ENCODE measurements around the gene HOXC5.

The HOXC5 gene

DNA sequence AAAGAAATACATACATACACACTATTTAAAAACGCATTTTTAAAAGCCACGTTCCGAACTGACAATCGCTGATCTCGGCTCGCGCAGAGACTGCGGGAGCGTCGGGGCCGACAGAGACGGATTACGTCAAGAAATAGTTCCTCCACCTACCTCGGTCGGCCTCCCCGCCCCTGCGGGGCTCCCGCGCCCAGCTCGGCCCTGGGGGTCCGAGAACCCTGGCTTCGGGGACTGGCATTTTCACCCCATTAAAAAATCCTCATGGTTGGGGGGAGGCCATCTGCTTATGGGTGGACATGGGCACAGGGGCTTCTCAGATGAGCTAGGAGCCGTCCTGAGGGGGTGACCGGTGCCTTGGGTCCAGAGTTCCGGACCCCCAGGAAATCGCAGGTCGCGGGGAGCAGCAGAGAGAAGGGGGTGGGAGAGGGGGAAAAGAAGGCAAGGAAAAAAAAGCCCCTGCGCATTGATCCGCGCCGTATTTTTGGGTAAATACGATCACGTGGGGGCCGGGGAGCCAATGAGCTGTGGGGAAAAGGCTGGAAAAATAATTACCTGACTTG, 33.2 kb upstream of the HOXC5 start:
- Histone ChIP-seq H3K9me3 (ENCODE audit: low read length) (no peaks in the 10 kb centered on the region), H3K27me3 (ENCODE audit: insufficient read depth, low read length) (peaks cover 99% of the 10 kb centered on the region), H2AFZ (ENCODE audit: low read depth, low read length) (peak overlapping the region; percentile 57), H3K36me3 (ENCODE audit: insufficient read depth, low read length) (no peaks in the 10 kb centered on the region), H3K4me1 (ENCODE audit: insufficient read depth, low read length) (peaks cover 7% of the 10 kb centered on the region), H3K4me3 (ENCODE audit: low read length) (no peak overlapping the region)

DNA sequence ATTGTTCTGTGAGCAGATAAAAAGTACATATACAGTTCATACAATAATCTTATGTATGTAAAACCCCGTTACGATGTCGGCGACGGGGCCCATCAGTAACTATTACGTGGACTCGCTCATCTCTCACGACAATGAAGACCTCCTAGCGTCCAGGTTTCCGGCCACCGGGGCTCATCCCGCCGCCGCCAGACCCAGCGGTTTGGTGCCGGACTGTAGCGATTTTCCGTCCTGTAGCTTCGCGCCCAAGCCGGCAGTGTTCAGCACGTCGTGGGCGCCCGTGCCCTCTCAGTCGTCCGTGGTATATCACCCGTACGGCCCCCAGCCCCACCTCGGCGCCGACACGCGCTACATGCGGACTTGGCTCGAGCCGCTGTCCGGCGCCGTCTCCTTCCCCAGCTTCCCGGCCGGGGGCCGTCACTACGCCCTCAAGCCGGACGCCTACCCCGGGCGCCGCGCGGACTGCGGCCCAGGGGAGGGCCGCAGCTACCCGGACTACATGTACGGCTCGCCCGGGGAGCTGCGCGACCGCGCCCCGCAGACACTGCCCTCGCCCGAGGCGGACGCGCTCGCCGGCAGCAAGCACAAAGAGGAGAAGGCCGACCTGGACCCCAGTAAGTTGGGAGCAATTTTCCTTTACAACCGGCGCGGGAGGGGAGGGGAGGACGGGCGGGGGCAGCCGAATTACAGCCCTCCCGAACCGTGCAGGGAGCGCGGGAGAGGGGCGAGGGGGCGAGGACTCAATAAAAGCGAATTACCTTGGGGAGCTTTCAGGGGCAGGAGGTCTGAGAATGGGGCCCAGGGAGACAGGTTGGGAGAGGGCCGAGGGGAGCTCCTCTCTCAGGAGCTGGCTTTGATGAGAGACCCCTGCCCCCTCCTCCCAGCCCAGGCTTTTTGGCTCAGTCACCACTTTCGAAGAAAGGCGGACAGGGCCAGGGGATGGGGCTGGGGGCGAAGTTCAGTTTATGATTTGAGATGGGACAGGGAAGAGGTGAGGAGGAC, 32.4 kb upstream of the HOXC5 start, which contains the start of gene HOXC9:
Gene HOXC9 (plus strand): TSS at position 46 of the 999 bp plus-strand sequence. CDS start 28 bp downstream, at position 74.
- Histone ChIP-seq H3K4me1 (ENCODE audit: insufficient read depth, low read length) (peaks cover 3% of the 10 kb centered on the region), H3K9me3 (ENCODE audit: low read length) (no peaks in the 10 kb centered on the region), H3K4me3 (ENCODE audit: low read length) (peak within 1 kb of the TSS; percentile 1), H3K36me3 (ENCODE audit: insufficient read depth, low read length) (no peaks in the 10 kb centered on the region), H3K27me3 (ENCODE audit: insufficient read depth, low read length) (peaks cover 99% of the 10 kb centered on the region), H2AFZ (ENCODE audit: low read depth, low read length) (peak within 1 kb of the TSS; percentile 57)

DNA sequence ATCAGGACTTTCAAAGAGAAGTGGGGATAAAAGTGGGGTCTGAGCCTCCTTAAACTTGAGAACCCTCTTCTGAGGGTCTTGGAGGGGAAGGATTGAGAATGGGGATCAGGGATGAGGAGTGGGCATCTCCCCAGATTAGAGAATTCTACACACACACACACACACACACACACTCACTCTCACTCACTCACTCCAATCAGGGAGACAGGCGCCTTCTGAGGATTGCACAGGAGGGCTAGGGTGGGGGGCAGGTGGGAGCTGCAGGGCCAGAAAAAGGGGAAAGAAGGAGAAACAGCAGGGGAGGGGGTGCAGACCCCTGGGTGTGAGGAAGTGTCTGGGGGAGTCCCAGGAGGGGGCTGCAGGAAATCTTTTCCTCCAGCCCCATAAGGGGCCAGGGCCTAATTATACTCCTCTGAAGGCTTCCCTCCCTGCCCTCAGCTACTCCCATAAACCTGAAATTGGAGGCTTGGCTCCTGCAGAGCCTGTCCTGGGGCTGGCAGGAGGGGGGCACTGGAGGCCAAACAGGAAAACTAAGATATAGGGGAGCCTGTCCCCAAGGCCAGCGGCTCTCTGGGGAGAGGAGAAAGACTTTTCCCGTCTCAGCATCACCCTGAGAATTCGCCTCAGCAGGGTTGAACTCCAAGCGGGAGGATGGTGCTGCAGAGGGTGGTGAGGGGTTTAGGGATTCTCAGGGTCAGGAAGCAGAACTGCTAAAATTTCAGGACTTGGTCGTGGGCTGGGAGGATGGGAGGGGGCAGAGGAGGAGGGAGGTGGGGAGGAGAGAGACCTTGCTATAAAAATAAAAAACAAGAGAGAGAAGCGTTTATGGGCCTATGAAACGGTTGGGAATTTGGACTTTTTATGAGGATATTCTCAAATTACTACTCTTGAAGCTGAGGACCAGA, 31.3 kb upstream of the HOXC5 start:
- Histone ChIP-seq H3K4me3 (ENCODE audit: low read length) (no peak overlapping the region), H2AFZ (ENCODE audit: low read depth, low read length) (no peak overlapping the region), H3K36me3 (ENCODE audit: insufficient read depth, low read length) (no peaks in the 10 kb centered on the region), H3K4me1 (ENCODE audit: insufficient read depth, low read length) (peaks cover 3% of the 10 kb centered on the region), H3K27me3 (ENCODE audit: insufficient read depth, low read length) (peaks cover 98% of the 10 kb centered on the region), H3K9me3 (ENCODE audit: low read length) (no peaks in the 10 kb centered on the region)

DNA sequence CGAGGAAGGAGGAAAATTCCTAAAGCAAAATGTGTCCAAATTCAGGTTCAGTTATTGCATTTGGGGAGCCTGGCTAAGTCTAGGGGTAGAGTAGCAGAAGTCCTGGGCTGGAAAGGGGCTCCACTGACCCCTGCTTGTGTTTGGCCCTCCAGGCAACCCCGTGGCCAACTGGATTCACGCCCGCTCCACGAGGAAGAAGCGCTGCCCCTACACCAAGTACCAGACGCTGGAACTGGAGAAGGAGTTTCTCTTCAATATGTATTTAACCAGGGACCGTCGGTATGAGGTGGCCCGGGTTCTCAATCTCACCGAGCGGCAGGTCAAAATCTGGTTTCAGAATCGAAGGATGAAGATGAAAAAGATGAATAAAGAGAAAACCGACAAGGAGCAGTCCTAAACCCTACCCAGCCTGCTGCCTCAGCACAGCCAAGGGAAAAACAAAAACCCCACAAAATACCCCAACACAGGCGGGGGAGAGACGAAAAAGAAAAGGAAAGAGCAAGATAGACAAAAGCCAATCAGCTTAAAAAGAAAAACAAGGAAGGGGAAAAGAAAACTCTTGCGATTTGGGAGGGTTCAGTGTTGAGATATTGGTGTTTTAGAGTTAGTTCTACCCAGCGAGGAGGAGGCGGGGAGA, 30.5 kb upstream of the HOXC5 start:
- no peaks in the 10 kb centered on the region for H3K36me3 ChIP-seq (ENCODE audit: insufficient read depth, low read length)
- H3K4me3 ChIP-seq (ENCODE audit: low read length) = no peak overlapping the region
- H3K4me1 ChIP-seq (ENCODE audit: insufficient read depth, low read length) = peaks cover 3% of the 10 kb centered on the region
- peaks cover 98% of the 10 kb centered on the region for H3K27me3 ChIP-seq (ENCODE audit: insufficient read depth, low read length)
- H2AFZ ChIP-seq (ENCODE audit: low read depth, low read length) = no peak overlapping the region
- no peaks in the 10 kb centered on the region for H3K9me3 ChIP-seq (ENCODE audit: low read length)

DNA sequence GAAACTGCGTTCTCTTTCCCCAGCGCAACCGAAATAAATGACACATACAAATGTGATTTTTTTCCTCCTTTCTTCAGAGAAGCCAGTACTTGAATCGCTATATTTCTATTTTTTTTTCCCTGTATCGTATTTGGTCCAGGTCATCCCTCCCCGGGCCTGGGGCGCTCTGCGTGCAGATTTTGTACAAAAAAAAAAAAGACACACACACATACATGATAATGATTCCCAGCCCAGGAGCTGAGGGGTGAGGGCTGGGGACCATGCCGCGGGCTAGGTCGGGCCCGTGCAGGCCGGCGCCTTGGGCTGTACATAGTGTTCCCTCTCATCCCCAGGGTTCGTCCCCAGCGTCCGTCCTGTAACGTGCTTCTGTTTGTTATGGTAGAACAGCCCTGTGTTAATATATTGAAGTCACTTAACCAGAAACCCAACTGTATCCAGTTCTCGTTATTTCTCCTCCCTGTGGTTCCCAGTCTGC, 29.9 kb upstream of the HOXC5 start:
- no peaks in the 10 kb centered on the region for H3K36me3 ChIP-seq (ENCODE audit: insufficient read depth, low read length)
- no peaks in the 10 kb centered on the region for H3K9me3 ChIP-seq (ENCODE audit: low read length)
- H3K4me3 ChIP-seq (ENCODE audit: low read length) = no peak overlapping the region
- peaks cover 3% of the 10 kb centered on the region for H3K4me1 ChIP-seq (ENCODE audit: insufficient read depth, low read length)
- no peak overlapping the region for H2AFZ ChIP-seq (ENCODE audit: low read depth, low read length)
- peaks cover 98% of the 10 kb centered on the region for H3K27me3 ChIP-seq (ENCODE audit: insufficient read depth, low read length)

DNA sequence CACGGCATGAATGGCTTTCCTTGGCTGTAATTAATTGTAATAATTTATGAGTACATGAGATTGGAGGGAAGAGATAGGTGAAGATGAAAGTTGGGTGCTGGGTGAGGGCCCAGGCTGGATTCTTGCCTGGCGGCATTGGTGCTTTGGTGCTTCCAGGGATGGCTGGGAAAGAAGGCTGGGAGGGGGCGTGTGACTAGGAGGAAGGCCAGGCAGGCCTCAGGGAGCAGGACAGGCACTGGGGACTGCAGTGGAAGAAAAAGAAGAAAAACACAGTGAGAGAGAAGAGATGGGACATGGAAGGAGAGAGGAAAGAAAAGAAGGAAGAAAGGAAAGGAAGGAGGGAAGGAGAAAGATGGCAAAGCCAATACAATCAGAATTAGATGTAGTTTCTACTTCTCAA, 29.2 kb upstream of the HOXC5 start:
- Histone ChIP-seq H3K36me3 (ENCODE audit: insufficient read depth, low read length) (no peaks in the 10 kb centered on the region), H3K4me1 (ENCODE audit: insufficient read depth, low read length) (peaks cover 3% of the 10 kb centered on the region), H3K4me3 (ENCODE audit: low read length) (no peak overlapping the region), H3K27me3 (ENCODE audit: insufficient read depth, low read length) (peaks cover 97% of the 10 kb centered on the region), H2AFZ (ENCODE audit: low read depth, low read length) (no peak overlapping the region), H3K9me3 (ENCODE audit: low read length) (no peaks in the 10 kb centered on the region)

DNA sequence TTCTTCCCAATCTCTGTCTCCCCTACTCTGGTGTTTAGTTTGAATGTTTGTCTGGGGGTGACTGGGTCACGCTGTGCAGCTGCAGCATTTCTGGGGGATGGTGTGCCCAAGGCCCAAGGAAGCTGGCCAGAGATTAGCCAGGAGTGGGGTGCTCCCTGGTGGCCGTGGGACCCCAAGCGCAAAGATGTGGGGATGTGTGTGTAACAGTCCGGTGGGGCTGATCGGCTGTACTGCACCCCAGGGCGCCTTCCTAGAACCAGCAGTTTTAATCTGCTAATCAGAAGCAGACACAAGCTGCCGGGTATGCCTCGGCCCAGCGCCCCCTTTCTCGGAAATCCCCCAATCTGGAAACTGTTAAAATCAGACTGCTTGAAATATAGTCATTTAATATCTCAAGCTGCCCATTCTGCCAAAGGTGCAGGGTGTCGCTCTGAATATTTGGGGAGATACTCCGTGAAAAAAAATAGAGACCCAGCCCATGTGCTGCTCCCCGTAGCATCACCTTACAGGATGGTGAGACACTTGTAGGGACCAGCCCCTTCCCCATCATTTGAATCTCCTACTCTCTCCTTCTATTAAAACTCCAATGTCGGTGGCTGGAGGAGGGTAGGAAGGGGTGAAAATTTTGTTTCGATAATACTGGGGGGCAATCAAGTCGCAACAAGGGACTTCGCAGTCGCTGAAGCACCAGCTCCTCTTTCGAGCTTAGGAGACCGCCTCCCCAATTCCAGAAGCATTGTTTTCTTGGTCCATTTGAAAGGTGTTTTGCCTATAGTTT, 28.6 kb upstream of the HOXC5 start:
- Histone ChIP-seq H3K9me3 (ENCODE audit: low read length) (no peaks in the 10 kb centered on the region), H3K4me1 (ENCODE audit: insufficient read depth, low read length) (peaks cover 3% of the 10 kb centered on the region), H3K27me3 (ENCODE audit: insufficient read depth, low read length) (peaks cover 93% of the 10 kb centered on the region), H2AFZ (ENCODE audit: low read depth, low read length) (no peak overlapping the region), H3K4me3 (ENCODE audit: low read length) (no peak overlapping the region), H3K36me3 (ENCODE audit: insufficient read depth, low read length) (no peaks in the 10 kb centered on the region)

DNA sequence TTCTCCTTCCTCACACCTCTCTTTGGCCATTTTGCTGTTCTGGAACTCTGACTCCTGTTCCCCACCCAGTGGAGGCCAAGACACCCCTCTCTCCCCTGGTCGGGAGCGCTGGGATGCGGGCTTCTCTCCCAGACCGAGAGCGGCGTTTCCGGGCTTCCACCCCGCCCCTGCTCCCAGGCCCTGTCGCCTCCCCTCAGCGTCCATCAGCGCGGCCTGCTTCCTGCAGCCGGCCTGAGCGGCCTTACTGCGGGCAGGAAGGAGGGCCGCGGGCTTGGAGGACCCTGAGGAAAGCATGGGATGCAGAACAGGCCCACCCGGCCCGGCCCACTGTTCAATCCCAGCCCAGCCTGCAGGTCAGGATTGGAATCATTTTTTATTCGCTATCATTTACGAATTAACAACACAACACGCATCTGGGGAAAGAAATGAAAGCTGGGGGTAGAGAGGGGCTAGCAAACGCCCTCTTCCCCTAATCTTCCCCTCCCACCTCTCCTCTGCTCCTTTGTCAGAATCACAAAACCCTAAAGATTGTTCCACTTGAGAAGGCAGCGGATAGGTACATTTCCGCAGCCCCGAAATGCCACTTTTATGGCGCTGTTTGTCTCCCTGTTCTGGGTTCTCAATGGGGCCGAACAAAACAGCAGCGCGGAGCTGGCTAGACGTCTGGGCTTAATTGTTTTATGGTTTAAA, 27.9 kb upstream of the HOXC5 start:
- Histone ChIP-seq H2AFZ (ENCODE audit: low read depth, low read length) (no peak overlapping the region), H3K9me3 (ENCODE audit: low read length) (no peaks in the 10 kb centered on the region), H3K4me3 (ENCODE audit: low read length) (no peak overlapping the region), H3K4me1 (ENCODE audit: insufficient read depth, low read length) (peaks cover 3% of the 10 kb centered on the region), H3K27me3 (ENCODE audit: insufficient read depth, low read length) (peaks cover 93% of the 10 kb centered on the region), H3K36me3 (ENCODE audit: insufficient read depth, low read length) (no peaks in the 10 kb centered on the region)

DNA sequence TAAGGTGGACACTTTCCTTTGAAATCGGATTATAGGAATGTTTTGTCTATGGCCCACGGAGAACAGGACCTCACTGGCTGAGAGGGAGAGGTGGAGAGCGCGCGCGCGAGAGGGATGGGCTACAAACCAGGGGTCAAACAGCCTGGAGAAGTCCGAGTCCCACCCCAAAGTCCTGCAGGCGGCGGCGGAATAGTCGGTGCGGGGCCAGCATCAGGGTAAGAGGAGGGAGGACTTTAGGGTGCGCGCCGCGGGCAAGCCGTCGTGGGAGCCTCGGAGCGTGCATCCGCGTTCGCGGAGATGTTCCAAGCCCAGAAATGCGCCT, 27.4 kb upstream of the HOXC5 start:
- Histone ChIP-seq H2AFZ (ENCODE audit: low read depth, low read length) (no peak overlapping the region), H3K4me1 (ENCODE audit: insufficient read depth, low read length) (peaks cover 3% of the 10 kb centered on the region), H3K4me3 (ENCODE audit: low read length) (no peak overlapping the region), H3K36me3 (ENCODE audit: insufficient read depth, low read length) (no peaks in the 10 kb centered on the region), H3K9me3 (ENCODE audit: low read length) (no peaks in the 10 kb centered on the region), H3K27me3 (ENCODE audit: insufficient read depth, low read length) (peaks cover 93% of the 10 kb centered on the region)

DNA sequence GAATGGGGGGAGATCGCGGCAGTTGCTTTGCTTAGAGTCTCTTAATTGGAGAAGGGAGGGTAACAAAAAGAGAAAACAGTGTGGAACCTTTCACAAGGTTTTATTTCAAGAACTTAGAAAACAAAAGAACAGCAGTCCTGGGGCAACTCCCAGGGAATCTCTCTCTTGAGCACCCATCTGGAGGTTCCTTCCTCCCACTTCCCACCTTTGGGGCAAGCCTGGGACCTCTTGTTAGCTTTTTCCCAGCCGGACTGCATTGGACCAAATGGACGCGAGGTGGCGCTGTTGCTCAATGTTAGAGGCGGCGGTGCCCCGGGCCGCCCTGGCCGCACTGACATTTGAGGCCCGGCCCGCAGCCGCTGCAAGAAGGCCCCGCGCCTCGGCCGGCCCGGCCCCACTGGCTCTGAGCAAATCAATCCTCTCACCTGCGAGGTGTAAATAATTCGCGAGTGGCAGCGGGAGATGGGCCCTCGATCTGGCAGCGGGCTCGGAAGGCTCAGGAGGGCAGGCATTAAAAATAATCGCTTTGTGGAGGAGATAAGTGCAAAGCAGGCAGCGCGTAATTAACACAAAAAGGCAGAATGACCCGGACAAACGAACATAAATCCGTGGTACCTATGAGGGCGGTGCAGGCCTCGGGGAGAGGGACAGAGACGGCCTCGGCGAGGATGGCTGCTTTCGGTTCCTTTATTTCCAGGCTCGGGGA, 26.8 kb upstream of the HOXC5 start:
- Histone ChIP-seq H3K4me3 (ENCODE audit: low read length) (no peak overlapping the region), H3K36me3 (ENCODE audit: insufficient read depth, low read length) (no peaks in the 10 kb centered on the region)

DNA sequence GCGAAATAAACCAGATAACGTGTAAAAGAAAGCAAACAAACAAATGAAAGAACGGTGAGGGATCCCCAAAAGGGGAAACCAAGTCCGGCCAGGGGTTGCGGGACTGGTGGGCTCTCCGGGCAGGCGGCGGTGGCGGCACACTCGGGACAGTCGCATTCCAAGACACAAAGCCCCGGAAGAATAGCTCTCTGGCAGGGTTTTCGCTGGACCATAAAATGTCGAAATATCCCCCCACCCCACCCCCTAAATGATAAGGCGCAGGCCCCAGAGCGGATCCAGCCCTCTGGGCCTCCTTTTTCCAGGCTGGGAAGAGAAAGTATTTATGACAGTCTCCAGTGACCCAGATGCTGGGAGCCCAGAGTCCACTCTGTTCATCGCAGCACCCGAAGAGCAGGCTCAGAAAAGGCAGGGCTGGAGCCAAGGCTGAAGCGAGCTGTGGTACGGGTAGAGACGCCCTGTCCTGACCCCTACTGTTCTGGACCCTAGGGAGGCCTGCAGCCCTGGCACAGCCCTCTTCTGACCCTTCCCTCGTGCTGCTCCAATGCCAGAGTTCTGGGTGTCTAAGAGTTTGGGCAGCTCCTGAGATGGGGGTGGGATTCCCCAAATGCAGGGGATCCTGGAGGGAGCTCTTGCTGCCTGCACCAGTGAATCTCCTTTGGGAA, 26.2 kb upstream of the HOXC5 start:
- no peak overlapping the region for H3K4me3 ChIP-seq (ENCODE audit: low read length)
- no peaks in the 10 kb centered on the region for H3K9me3 ChIP-seq (ENCODE audit: low read length)
- peaks cover 92% of the 10 kb centered on the region for H3K27me3 ChIP-seq (ENCODE audit: insufficient read depth, low read length)
- peaks cover 3% of the 10 kb centered on the region for H3K4me1 ChIP-seq (ENCODE audit: insufficient read depth, low read length)
- H3K36me3 ChIP-seq (ENCODE audit: insufficient read depth, low read length) = no peaks in the 10 kb centered on the region
- no peak overlapping the region for H2AFZ ChIP-seq (ENCODE audit: low read depth, low read length)

More for the DNA sequence above, 26.8 kb upstream of the HOXC5 start:
- Histone ChIP-seq H2AFZ (ENCODE audit: low read depth, low read length) (no peak overlapping the region), H3K27me3 (ENCODE audit: insufficient read depth, low read length) (peaks cover 93% of the 10 kb centered on the region), H3K9me3 (ENCODE audit: low read length) (no peaks in the 10 kb centered on the region), H3K4me1 (ENCODE audit: insufficient read depth, low read length) (peaks cover 3% of the 10 kb centered on the region)
